Limb (tissue), 2 donors: ENCODE measurements around the gene MED13L.
"Not testable (repeated sequence)": the region's sequence is repeated elsewhere in the genome, so short reads cannot be mapped to it uniquely, and the experiment has no call there.

Experiments used
- DNase-seq, 2 donors: peaks; one replicate each; pipeline ENCODE4 v3.0.0-alpha.2; 2016; ENCODE audit errors: extremely low spot score in 2 of 2

Gene MED13L

GRCh38 chr12:116248433-116248832, 29.1 kb downstream of the MED13L start:
- DNase-seq = no peak

- no peak for DNase-seq
Measured at GRCh38 chr12:116247377-116247776, 30.1 kb downstream of the MED13L start.

GRCh38 chr12:116246490-116247179, 30.9 kb downstream of the MED13L start:
- DNase-seq = no peak

- no peak for DNase-seq
Measured at GRCh38 chr12:116245189-116245588, 32.3 kb downstream of the MED13L start.

- no peak for DNase-seq
Measured at GRCh38 chr12:116244474-116245090, 32.9 kb downstream of the MED13L start.

GRCh38 chr12:116244001-116244400, 33.5 kb downstream of the MED13L start:
- DNase-seq = no peak

GRCh38 chr12:116242740-116243139, 34.8 kb downstream of the MED13L start:
- DNase-seq = no peak

- DNase-seq = no peak
Measured at GRCh38 chr12:116241157-116241759, 36.2 kb downstream of the MED13L start.

- not testable (repeated sequence) for DNase-seq
Measured at GRCh38 chr12:116238570-116239119, 38.8 kb downstream of the MED13L start.

- DNase-seq = no peak
Measured at GRCh38 chr12:116238149-116238548, 39.3 kb downstream of the MED13L start.

GRCh38 chr12:116236976-116237375, 40.5 kb downstream of the MED13L start:
- DNase-seq = no peak

GRCh38 chr12:116236148-116236731, 41.3 kb downstream of the MED13L start:
- no peak for DNase-seq

GRCh38 chr12:116234148-116234547, 43.3 kb downstream of the MED13L start:
- not testable (repeated sequence) for DNase-seq

GRCh38 chr12:116233669-116234068, 43.8 kb downstream of the MED13L start:
- DNase-seq = no peak

- DNase-seq = no peak
Measured at GRCh38 chr12:116227811-116228210, 49.7 kb downstream of the MED13L start.

- DNase-seq = no peak
Measured at GRCh38 chr12:116226026-116226425, 51.5 kb downstream of the MED13L start.

- DNase-seq = peak; percentile 42 to 44
Measured at GRCh38 chr12:116222358-116222757, 55.1 kb downstream of the MED13L start.

- DNase-seq = no peak
Measured at GRCh38 chr12:116220756-116221155, 56.7 kb downstream of the MED13L start.

- DNase-seq = no peak
Measured at GRCh38 chr12:116217045-116217735, 60.3 kb downstream of the MED13L start.

- DNase-seq = no peak
Measured at GRCh38 chr12:116216022-116216756, 61.3 kb downstream of the MED13L start.

GRCh38 chr12:116215023-116215422, 62.5 kb downstream of the MED13L start:
- no peak for DNase-seq
